GM19193 (cell line): ENCODE measurements around the gene COL20A1.

ENCODE experiments used
- POLR2A ChIP-seq: IDR thresholded peaks from 4 replicates; pipeline ENCODE4 v1.6.1; 2011; ENCODE audit not compliant: insufficient read depth, insufficient read length; ENCODE audit errors: extremely low read depth

The COL20A1 gene

DNA sequence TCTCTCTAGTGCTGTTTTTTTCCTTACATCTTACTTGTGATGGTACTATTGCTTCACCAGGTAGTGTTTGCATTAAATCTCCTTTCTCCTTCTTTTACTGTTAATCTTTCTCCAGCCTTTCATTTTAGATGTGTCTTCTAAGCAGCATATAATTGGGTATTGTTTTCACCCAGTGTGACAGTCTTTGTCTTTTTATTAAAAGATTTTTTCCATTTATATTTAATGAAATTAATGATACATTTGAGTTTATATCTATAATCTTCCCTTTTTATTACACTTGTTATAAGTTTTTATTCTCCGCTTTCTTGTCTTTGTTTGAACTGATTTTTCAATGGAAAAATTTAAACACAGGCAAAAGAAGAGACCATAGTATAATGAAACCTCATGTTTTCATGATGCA lies 8.7 kb downstream of the COL20A1 start:
- TF ChIP-seq POLR2A, result no peak

DNA sequence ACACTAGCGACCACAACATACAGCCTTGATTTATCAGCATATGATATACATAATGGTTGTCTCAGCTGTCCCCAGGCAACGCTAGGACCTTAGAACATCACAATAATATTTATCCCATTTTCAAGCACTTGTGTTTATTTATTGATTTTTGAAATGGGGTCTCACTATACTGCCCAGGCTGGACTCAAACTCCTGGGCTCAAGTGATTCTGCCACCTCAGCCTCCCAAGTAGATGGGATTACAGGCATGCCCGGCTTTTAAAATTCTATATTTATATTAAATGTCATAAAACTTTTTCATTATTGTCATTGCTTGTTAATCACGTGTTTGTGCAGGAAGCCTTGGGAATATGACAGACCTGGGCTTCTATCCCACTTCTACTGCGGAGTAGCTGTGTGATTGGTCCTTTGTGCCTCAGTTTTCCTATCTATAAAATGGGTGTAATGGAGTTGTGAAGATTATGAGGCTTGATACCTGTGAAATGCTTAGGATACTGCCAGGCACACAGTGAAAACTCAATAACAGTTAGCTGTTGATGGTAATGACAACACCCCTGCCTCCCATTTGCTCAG lies 10.2 kb downstream of the COL20A1 start:
- TF ChIP-seq POLR2A, result no peak

DNA sequence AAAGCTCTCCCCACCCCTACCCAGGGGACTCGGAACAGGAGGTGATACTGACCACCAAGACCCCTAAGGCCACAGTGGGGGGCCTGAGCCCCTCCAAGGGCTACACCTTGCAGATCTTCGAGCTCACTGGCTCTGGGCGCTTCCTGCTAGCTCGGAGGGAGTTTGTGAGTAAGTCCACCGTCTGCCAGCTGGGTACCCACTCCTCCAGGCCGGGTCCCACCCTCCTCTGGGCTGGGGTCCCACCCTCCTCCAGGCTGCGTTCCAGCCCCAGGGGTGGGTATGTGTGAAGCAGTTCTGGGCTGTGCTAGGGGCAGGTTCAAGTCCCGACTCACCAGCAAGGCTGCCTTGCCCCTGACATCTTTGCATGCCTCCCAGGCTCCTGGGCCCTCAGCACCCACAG lies 12.4 kb downstream of the COL20A1 start:
- no peak for TF ChIP-seq POLR2A

DNA sequence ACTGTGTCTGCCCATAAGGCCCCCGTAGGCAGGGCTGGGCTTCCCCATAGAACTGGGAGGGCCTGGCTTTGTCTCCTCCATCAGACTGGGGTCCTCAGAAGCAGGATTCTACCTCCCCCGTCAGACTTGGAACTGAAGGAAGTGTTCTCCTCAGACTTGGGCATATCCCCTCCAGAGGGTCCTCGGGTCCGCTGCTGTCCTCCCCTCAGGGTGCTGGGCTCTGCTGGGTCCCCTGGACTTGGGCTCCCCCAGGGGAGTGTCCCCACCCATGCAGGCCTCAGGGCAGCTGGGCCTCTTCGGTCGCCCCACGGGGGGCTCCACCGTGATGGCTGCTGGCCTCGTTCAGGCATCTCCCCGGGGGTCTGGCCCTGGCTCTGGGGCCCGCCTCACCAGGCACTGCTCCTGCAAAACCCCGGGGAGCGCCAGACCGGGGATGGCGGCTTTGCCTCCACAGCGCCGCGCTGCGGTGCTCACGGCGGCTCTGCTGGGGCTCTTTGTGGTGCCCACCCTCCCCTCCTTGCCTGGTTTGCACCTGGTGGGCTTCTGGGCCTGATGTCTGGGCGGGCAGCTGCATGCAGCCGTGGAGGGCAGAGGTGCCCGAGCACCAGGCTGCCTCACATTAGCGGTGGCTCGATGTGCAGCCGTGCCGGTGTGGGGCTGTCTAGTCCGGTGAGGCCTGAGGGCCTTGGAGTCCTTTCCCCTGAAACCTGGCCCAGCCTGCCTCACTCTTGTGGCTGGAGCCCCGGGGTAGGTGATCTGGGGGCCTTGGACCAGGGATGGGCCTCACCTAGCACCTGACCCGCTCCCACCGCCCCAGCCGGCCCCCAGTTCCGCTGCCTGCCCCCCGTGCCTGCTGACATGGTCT lies 13.9 kb downstream of the COL20A1 start:
- TF ChIP-seq POLR2A, result no peak

- TF ChIP-seq POLR2A, result no peak
These were observed 14.7 kb downstream of the COL20A1 start for GRCh38 chr20:63307538-63308217.

DNA sequence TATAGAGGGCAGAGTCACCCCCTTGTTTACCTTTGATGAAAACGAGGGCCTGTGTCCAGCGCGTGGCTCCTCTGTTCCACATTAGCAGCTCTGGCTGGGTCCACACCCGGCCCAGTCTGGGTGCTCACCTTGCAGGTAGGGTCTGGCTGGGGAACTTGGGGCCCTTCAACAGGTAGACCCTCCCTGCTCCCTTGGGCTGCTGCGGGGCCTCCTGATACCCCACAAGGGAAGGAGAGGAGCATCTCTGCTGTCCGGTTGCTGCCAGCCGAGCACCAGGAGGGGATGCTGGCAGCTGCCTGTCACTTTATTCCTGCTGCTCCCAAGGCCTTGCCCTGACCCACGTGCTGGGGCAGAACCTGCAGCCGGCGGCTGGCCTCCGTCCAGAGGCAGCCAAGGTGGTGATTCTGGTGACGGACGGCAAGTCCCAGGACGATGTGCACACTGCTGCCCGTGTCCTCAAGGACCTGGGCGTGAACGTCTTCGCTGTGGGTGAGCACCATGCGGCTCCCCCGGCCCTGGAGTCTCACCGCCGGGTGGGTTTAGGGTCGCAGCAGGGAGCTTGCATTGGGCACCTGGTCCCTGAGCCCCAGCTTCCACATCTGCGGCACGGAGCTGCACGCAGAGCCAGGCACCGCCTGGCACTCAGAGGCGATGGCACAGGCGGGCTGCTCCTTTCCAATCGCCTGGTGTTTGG lies 15.4 kb downstream of the COL20A1 start:
- TF ChIP-seq POLR2A, result no peak

DNA sequence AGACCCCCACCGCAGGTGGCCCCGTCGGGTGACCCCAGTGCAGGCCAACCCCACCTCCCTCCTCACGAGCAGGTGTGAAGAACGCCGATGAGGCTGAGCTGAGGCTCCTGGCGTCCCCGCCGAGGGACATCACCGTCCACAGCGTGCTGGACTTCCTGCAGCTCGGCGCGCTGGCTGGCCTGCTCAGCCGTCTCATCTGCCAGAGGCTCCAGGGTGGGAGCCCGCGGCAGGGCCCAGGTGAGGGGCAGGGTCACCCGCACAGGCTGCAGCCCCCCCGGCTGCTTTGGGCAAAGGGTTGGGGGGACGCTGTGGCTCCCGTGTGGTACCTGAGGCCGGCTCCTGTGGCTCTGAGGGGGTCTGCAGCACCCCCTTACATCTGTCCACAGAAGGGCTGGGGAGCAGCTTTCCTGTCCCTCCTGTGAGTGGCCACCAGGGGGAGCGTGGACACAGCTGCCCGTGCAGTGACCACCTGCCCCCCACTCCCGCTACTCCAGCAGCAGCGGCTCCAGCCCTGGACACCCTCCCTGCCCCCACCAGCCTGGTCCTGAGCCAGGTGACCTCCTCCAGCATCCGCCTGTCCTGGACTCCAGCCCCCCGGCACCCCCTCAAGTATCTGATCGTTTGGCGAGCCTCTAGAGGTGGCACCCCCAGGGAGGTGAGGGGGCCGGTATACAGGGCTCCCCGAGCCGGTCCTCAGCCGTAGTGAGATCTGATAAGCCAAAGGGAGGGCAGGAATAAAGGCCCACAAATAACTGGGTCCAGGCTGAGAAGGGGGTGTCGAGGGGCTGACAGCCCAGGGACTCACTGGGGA lies 16.5 kb downstream of the COL20A1 start:
- TF ChIP-seq POLR2A, result no peak

DNA sequence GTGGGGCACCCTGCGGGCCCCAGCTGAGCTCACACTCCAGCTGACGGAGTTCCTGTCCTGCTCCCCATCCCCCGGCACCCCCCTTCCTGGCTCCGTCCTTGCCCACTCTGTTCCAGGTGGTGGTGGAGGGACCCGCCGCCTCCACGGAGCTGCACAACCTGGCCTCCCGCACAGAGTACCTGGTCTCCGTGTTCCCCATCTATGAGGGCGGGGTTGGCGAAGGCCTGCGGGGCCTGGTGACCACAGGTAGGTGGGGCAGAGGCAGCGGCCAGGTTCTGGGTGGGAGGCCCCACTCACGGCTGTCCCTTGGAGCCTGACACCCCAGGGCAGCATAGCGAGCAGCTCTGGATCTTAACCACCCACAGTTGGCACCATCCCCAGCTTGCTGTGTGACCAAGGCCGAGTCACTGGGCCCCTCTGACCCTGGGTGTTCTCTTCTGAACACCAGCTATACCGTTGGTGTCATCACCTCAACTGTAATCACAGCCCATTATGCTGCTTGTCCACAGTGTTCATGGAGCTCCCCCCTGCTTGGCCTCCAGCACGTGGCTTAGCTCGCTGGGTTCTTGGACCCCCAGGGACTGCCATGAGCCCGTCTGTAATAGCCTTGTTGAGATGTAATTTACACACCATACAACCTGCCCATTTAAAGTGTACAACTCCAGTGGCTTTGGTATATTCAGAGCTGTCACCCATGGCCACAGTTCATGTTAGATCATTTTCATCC lies 17.4 kb downstream of the COL20A1 start:
- no peak for TF ChIP-seq POLR2A

DNA sequence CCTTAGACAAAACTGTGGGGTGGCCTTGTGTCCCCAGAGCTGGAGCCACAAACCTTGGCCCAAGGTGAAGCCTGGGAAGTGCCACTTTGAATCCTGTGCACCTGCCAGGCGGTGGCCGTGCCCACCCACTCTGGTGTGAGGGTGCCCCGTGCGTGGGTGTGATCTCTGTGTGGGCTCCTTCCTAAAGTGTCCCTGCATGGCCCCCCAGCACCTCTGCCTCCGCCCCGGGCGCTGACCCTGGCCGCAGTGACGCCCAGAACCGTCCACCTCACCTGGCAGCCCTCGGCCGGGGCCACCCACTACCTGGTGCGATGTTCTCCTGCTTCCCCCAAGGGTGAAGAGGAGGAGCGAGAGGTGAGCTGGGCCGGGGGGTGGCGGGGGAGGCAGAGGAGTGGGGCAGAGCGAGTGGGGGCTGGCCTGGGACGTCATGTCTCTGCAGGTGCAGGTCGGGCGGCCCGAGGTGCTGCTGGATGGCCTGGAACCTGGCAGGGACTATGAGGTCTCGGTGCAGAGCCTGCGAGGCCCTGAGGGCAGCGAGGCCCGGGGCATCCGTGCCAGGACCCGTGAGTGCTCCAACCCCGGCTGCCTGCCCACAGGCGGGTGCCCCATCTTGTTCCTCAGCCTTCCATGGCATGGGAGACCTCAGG lies 18.3 kb downstream of the COL20A1 start:
- no peak for TF ChIP-seq POLR2A

DNA sequence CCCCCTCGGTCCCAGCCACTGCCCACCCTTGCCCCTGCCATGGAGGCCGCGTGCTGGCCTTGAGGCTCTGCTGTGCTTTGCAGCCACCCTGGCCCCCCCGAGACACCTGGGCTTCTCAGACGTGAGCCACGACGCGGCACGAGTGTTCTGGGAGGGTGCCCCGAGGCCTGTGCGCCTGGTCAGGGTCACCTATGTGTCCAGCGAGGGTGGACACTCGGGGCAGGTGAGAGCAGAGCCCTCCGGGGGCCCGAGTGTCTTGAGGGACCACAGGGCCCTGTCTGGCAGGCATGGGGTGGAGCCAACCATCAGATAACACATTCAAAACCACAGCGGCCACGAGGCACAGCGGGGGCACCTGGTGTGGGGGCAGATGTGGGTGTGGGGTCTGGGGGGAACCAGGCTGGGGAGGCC lies 18.9 kb downstream of the COL20A1 start:
- no peak for TF ChIP-seq POLR2A

GRCh38 chr20:63312273-63312672 lies 19.3 kb downstream of the COL20A1 start:
- TF ChIP-seq POLR2A, result no peak

DNA sequence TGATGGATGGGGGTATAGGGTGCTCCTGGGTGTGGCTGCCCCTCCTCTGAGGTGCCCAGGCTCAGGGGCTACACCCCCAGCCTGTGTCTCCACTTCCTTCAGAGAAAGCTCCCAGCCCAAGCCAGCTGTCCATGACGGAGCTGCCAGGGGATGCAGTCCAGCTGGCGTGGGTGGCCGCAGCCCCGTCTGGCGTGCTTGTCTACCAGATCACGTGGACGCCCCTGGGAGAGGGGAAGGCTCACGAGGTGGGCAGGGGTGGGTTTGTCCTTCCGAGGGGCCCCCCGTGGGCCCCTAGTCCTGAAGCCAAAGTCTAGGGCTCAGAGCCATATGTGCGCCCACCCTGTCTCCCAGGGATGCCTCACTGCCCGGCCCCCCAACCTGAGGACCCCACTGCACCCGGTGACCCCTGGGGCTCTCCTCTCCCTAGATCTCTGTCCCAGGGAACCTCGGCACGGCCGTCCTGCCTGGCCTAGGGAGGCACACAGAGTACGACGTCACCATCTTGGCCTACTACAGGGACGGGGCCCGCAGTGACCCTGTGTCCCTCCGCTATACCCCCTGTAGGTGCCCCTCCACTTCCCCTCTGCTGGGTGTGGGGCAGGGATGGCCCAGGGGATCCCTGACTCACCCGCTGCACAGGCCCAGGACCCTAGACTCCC lies 19.8 kb downstream of the COL20A1 start:
- TF ChIP-seq POLR2A, result no peak
